Measurements from ENCODE around the gene HOXD12. TPM values are rescaled to one million over a fixed set of nuclear protein-coding genes. Genes with fewer than 3 reads are reported as not detected.

HOXD12 gene
- total RNA-seq = not detected

GRCh38 chr2:176099728-176100546, at the start of gene HOXD12:
Gene HOXD12 (plus strand): TSS chr2:176099795. CDS start chr2:176099802, 7 bp downstream.

GRCh38 chr2:176083796-176084261, 15.8 kb upstream of the HOXD12 start, which contains the start of gene EVX2:
Gene EVX2 (minus strand): TSS chr2:176083962. CDS start chr2:176083776, 186 bp downstream.

GRCh38 chr2:176092270-176093144, 7.1 kb upstream of the HOXD12 start, which contains the start of gene HOXD13:
Gene HOXD13 (plus strand): TSS chr2:176092721. CDS start chr2:176092891, 170 bp downstream.

DNA sequence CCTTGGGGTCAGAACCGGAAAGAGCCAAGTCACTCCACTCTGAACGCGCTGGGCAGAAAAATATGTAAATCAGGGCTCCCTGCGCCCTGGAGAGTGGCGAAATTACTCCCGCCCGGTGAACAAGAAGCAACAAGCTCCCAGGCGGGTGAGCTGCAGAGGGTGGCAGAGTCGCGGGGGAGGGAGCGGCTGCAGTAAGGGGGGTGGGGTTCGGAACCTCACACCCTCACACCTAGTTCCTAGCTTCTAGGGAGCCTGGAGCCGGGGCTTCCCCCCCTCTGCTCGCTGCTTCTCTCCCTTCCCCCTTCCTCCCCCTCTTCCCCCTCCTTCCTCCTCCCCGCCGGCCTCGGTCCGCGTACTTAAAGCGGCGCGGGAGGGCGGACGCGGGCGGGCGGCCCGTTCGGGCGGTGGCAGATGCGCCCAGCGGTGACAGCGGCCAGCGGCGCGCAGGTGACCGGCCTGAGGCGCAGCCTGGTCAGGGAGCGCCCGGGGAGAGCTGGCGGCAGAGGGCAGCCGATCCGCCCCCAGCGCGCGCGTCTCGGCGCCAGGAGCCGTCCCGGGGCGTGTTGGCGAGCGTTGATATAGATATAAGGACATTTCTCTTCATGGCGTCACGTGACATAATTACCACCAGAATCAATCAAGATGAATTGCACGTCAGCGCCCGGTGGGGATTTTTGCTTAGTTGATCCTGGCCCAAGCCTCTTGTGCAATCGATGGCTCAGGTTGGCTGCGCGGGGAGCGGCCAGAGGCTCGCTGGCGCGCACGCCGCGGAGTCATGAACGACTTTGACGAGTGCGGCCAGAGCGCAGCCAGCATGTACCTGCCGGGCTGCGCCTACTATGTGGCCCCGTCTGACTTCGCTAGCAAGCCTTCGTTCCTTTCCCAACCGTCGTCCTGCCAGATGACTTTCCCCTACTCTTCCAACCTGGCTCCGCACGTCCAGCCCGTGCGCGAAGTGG, 7.3 kb downstream of the HOXD12 start, which contains the start of gene HOXD11:
Gene HOXD11 (plus strand): TSS at position 700 of the 959 bp plus-strand sequence. CDS start 76 bp downstream, at position 776.

GRCh38 chr2:176115883-176116813, 16.6 kb downstream of the HOXD12 start, which contains the start of gene HOXD10:
Gene HOXD10 (plus strand): TSS chr2:176116778. CDS start chr2:176116834, 56 bp downstream.

DNA sequence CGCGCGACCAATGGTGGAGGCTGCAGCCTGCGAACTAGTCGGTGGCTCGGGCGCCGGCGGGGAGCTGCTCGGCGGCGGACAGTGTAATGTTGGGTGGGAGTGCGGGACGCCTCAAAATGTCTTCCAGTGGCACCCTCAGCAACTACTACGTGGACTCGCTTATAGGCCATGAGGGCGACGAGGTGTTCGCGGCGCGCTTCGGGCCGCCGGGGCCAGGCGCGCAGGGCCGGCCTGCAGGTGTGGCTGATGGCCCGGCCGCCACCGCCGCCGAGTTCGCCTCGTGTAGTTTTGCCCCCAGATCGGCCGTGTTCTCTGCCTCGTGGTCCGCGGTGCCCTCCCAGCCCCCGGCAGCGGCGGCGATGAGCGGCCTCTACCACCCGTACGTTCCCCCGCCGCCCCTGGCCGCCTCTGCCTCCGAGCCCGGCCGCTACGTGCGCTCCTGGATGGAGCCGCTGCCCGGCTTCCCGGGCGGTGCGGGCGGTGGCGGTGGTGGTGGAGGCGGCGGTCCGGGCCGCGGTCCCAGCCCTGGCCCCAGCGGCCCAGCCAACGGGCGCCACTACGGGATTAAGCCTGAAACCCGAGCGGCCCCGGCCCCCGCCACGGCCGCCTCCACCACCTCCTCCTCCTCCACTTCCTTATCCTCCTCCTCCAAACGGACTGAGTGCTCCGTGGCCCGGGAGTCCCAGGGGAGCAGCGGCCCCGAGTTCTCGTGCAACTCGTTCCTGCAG, 23.3 kb downstream of the HOXD12 start, which contains the start of gene HOXD9:
Gene HOXD9 (plus strand): TSS at position 37 of the 728 bp plus-strand sequence. CDS start 50 bp downstream, at position 87.

DNA sequence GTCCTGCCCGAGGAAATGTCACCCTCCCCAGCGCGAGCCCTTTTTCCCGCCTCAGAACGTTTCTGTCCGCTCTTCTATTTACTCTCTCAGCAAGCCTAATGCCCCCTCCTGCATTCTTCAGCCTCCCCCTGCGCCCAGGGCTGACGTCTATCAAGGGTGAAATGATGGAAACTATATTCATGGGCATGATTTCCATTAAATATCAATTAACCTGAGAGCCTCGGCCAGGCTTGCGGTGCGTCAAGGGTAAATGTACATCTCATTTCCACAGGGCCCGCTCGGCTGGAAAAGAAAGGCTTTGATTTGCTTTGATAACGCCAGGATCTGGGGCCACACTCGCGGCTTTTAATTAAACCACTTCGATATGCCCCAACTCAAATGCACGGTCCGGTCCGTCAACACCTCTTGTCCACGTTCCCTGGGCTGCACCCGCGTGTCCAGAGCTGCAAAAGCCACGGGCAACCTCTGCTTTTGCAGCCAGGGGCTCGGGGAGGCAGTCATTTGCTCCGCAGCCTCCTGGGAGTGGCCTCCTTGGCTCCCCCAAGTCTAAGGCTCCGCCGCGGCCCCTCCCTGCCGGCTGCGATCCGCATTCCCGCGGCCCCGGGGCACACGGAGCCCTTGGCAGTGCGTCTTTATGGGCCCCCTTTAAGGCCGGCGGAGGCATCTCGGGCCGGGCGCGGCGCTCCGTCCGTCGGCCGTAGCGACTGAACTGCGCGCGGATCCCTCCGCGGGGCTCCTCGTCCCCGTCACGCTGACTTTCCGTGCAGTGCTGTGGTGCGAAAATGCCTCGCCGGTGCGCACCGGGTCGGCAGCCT, 29.6 kb downstream of the HOXD12 start, which contains the start of gene HOXD8:
Gene HOXD8 (plus strand): TSS at position 724 of the 815 bp plus-strand sequence. CDS start 662 bp downstream, outside the sequence.

DNA sequence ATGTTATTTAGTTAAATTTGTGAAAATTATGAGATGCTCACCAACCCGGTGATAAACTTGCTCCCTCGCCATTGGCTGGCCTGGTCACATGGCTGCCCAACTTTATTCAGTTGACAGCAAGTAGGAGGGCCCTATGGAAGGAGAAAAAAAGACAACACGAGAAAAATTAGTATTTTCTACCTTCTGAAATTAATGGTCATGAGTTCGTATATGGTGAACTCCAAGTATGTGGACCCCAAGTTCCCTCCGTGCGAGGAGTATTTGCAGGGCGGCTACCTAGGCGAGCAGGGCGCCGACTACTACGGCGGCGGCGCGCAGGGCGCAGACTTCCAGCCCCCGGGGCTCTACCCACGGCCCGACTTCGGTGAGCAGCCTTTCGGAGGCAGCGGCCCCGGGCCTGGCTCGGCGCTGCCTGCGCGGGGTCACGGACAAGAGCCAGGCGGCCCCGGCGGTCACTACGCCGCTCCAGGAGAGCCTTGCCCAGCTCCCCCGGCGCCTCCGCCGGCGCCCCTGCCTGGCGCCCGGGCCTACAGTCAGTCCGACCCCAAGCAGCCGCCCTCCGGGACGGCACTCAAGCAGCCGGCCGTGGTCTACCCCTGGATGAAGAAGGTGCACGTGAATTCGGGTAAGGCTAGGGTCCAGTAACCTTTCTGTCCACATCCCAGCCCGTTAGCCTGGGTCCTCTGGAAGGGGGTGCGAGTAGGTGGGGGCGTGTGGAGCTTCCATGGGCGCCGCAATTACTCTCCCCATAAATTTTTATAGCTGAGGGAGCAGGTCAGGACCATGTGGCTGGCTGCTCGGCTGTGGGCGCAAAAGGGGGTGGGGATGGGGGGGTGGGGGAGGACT, 52.1 kb downstream of the HOXD12 start, which contains the start of gene HOXD4:
Gene HOXD4 (plus strand): TSS at position 109 of the 846 bp plus-strand sequence. CDS start 84 bp downstream, at position 193.

Small RNA genes lying within 50 kb of the gene (small RNA-seq; reads per million reads assigned to genes)
- 239 to 2,732 reads per million in 2 donors for gene MIR10B

Other genes with a start within 250 kb of the HOXD12 start
- gene LNPK, start 97.5 kb upstream of the HOXD12 start, total RNA-seq = 10 to 100 TPM; 28.6 to 31.3 TPM
- gene EVX2, start 15.8 kb upstream of the HOXD12 start, total RNA-seq = not detected
- gene HOXD13, start 7.1 kb upstream of the HOXD12 start, total RNA-seq = not detected
- gene HOXD11, start 7.5 kb downstream of the HOXD12 start, total RNA-seq = not detected
- not detected for gene HOXD10, start 17.0 kb downstream of the HOXD12 start, total RNA-seq
- gene HOXD9, start 22.9 kb downstream of the HOXD12 start, total RNA-seq = not detected
- 1 to 10 TPM in 1 of 2 donors, not detected in 1; 2.7 TPM for gene HOXD8, start 29.9 kb downstream of the HOXD12 start, total RNA-seq
- gene HOXD4, start 51.8 kb downstream of the HOXD12 start, total RNA-seq = 1 to 10 TPM in 1 of 2 donors, not detected in 1; 1.7 TPM
- gene HOXD3, start 57.5 kb downstream of the HOXD12 start, total RNA-seq = 1 to 10 TPM in 1 of 2 donors, not detected in 1; 2.7 TPM
- gene HOXD1, start 88.9 kb downstream of the HOXD12 start, total RNA-seq = not detected
- 10 to 100 TPM; 12.4 to 17.3 TPM for gene MTX2, start 169.6 kb downstream of the HOXD12 start, total RNA-seq

All from melanocyte of skin (primary cell).